Osteocyte (in vitro differentiated cells): ENCODE data around the gene HIVEP2. TPM values are rescaled to one million over a fixed set of nuclear protein-coding genes. Genes with fewer than 3 reads are reported as not detected.

Source experiments
- DNase-seq: peaks from one replicate; pipeline ENCODE4 v3.0.0; 2021; ENCODE audit warnings: mixed read lengths; ENCODE audit not compliant: unreplicated experiment; ENCODE audit errors: extremely low spot score
- H3K27ac Mint-ChIP-seq: one replicate; pipeline ENCODE4 v1.8.0; 2021; ENCODE audit warnings: mild to moderate bottlenecking, mixed read lengths; ENCODE audit not compliant: unreplicated experiment
- H3K27me3 Mint-ChIP-seq: one replicate; pipeline ENCODE4 v1.8.0; 2021; ENCODE audit warnings: mixed read lengths; ENCODE audit not compliant: unreplicated experiment
- H3K36me3 Mint-ChIP-seq: one replicate; pipeline ENCODE4 v1.8.0; 2021; ENCODE audit warnings: mixed read lengths; ENCODE audit not compliant: unreplicated experiment
- H3K4me1 Mint-ChIP-seq: one replicate; pipeline ENCODE4 v1.8.0; 2021; ENCODE audit warnings: mixed read lengths; ENCODE audit not compliant: unreplicated experiment
- H3K4me3 Mint-ChIP-seq: one replicate; pipeline ENCODE4 v1.8.0; 2021; ENCODE audit warnings: mild to moderate bottlenecking, moderate library complexity, mixed read lengths; ENCODE audit not compliant: unreplicated experiment
- H3K9me3 Mint-ChIP-seq: one replicate; pipeline ENCODE4 v1.8.0; 2021; ENCODE audit warnings: mixed read lengths; ENCODE audit not compliant: unreplicated experiment
- CTCF ChIP-seq: fragments of 200-600 bp; sonication (generic); IDR thresholded peaks from 2 replicates; pipeline ENCODE4 v1.5.0; 2021; ENCODE audit warnings: antibody characterized with exemption, mild to moderate bottlenecking, moderate library complexity
- total RNA-seq: library from RNA; stranded (reverse); gene quantifications from 2 replicates; pipeline ENCODE4 v1.2.1, GENCODE V29; 2021

The HIVEP2 gene
- total RNA-seq, 1 donor from 2014 or later: 39.2 TPM

- Mint-ChIP-seq H3K27me3 (no peaks in the 10 kb centered on the region), H3K36me3 (no peaks in the 10 kb centered on the region), H3K4me3 (no peak overlapping the region), H3K27ac (no peak overlapping the region), H3K9me3 (no peaks in the 10 kb centered on the region), H3K4me1 (peaks cover 7% of the 10 kb centered on the region)
- no peak for DNase-seq
- TF ChIP-seq CTCF: no peak
Measured at GRCh38 chr6:142707255-142707654, 237.7 kb downstream of the HIVEP2 start.

- Mint-ChIP-seq H3K36me3 (no peaks in the 10 kb centered on the region), H3K9me3 (no peaks in the 10 kb centered on the region), H3K4me3 (no peak overlapping the region), H3K27ac (no peak overlapping the region), H3K4me1 (peaks cover 7% of the 10 kb centered on the region), H3K27me3 (no peaks in the 10 kb centered on the region)
- no peak for DNase-seq
- TF ChIP-seq CTCF: no peak
Measured at GRCh38 chr6:142706210-142706609, 238.8 kb downstream of the HIVEP2 start.

- DNase-seq: no peak
- H3K4me1 Mint-ChIP-seq: peaks cover 7% of the 10 kb centered on the region
- no peak overlapping the region for H3K27ac Mint-ChIP-seq
- no peak for TF ChIP-seq CTCF
- no peaks in the 10 kb centered on the region for H3K27me3 Mint-ChIP-seq
- H3K4me3 Mint-ChIP-seq: no peak overlapping the region
- H3K9me3 Mint-ChIP-seq: no peaks in the 10 kb centered on the region
- H3K36me3 Mint-ChIP-seq: no peaks in the 10 kb centered on the region
Measured at GRCh38 chr6:142705054-142705453, 239.9 kb downstream of the HIVEP2 start.

GRCh38 chr6:142702501-142703460 is 242.2 kb downstream of the HIVEP2 start:
- Mint-ChIP-seq H3K9me3 (no peaks in the 10 kb centered on the region), H3K27ac (no peak overlapping the region), H3K36me3 (no peaks in the 10 kb centered on the region), H3K4me3 (no peak overlapping the region), H3K4me1 (peaks cover 11% of the 10 kb centered on the region), H3K27me3 (no peaks in the 10 kb centered on the region)
- TF ChIP-seq CTCF: no peak
- no peak for DNase-seq

Other genes with a start within 250 kb of the HIVEP2 start
- gene AIG1, start 115.7 kb upstream of the HIVEP2 start, total RNA-seq: 40.2 and 40.5 TPM in 2 replicates